Bronchial epithelial cell (primary cell): ENCODE results near the gene HDAC4. TPM values are rescaled to one million over a fixed set of nuclear protein-coding genes. Genes with fewer than 3 reads are reported as not detected.

Source experiments
- DNase-seq: peaks from one replicate; pipeline ENCODE4 v3.0.0-alpha.2; 2010; ENCODE audit warnings: low read depth
- FAIRE-seq: peaks from 2 replicates; lab custom pipeline; 2011; peaks lifted over from hg19 to GRCh38; lab: Jason Lieb, UNC
- H3K27me3 ChIP-seq: 2 replicates; pipeline ENCODE4 v1.5.1; 2011; ENCODE audit warnings: low read length; ENCODE audit not compliant: control insufficient read depth, insufficient read depth
- H3K36me3 ChIP-seq: 2 replicates; pipeline ENCODE4 v1.5.1; 2011; ENCODE audit warnings: low read length; ENCODE audit not compliant: control insufficient read depth, insufficient read depth
- H3K4me3 ChIP-seq: 2 replicates; pipeline ENCODE4 v1.5.1; 2011; ENCODE audit warnings: mild to moderate bottlenecking, low read depth, low read length, control low read depth
- CTCF ChIP-seq: IDR thresholded peaks from 2 replicates; pipeline ENCODE4 v1.5.1; 2011; ENCODE audit warnings: mild to moderate bottlenecking, moderate library complexity, low read length, control low read depth, inconsistent platforms; ENCODE audit not compliant: insufficient read depth, severe bottlenecking
- total RNA-seq: library from RNA; depleted of rRNA; stranded (reverse); fragments of >200 nt; gene quantifications from 2 replicates; pipeline ENCODE4 v1.2.1, GENCODE V29; 2014

HDAC4 gene
- total RNA-seq, 1 donor from 2014 or later = 5.3 TPM

DNA sequence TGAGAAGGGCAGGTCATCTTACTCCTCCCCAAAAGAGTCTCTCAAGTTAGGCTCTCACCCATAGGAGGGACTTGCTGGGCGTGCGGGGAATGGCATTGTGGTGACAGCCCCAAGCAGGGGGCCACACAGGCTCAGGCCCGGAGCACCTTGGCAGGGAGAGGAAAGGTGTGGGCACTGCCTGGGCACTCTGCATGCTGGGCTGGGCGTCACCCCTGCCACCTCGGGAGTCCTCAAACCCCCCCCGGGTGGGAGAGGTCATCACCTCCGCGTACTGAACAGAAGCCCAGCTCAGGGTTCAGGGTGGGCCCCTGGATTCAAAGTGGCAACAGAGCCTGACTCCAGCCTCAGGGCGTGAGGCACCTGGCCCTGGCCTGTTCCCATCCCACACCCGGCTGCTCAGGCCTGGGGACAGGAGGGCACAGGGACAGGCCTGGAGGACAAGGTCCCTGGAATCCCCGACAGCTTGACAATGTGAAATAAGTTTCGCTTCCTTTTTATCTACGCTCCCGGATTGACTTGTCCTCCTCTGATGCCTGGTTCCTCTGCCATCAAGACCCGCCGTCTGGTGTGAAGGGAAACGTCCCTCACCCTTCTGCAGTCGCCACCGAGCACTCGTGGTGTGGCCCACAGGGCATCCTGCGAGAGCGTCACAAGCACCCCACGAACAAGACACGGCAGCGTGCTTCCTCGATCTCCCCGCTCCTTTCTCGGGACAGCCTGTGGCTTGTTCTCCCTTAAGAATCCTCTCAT is 97.8 kb downstream of the HDAC4 start:
- Histone ChIP-seq H3K27me3 (no peaks in the 10 kb centered on the region), H3K36me3 (no peaks in the 10 kb centered on the region), H3K4me3 (no peak overlapping the region)
- DNase-seq (no peak), FAIRE-seq (no peak)
- no peak for TF ChIP-seq CTCF

DNA sequence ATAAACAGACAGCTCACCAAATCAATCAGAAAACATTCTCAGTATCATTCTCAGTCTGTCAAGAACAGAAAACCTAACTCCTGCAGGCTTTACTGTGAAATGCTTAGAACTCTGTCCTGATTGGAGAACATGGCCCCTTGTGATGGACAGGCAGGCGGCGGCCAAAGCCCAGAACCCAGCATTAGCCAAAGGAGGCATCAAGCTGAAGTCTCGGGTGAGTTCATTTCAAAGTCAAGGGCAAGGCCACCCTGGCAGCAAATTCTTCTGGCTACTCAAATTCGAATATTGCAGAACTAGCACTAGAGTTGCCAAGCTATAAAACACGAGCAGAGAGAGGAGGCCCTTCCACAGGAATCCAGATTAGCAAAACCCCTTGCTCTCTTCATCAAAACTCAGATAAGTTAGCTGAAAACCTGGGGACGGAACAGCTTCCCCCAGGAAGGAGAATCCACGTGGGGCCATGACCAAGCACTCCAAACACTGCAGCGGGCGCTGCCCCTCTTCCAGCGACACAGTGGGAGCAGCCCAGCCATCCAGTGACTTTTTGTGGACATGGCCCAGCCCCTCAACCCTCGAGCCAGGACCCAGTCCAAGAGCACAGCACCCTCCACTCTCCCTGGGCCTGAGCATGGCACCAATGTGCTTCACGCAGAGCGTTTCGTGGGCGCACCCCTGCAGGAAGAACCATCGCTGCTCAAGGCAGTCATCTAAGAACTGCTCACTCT is 98.6 kb downstream of the HDAC4 start:
- no peaks in the 10 kb centered on the region for H3K27me3 ChIP-seq
- H3K36me3 ChIP-seq = no peaks in the 10 kb centered on the region
- FAIRE-seq (no peak), DNase-seq (no peak)
- TF ChIP-seq CTCF = no peak
- H3K4me3 ChIP-seq = no peak overlapping the region

GRCh38 chr2:239300871-239301735 is 99.7 kb downstream of the HDAC4 start:
- Histone ChIP-seq H3K4me3 (no peak overlapping the region), H3K27me3 (no peaks in the 10 kb centered on the region), H3K36me3 (no peaks in the 10 kb centered on the region)
- no peak for FAIRE-seq
- DNase-seq = no peak
- TF ChIP-seq CTCF = no peak

GRCh38 chr2:239300242-239300641 is 100.6 kb downstream of the HDAC4 start:
- DNase-seq (no peak), FAIRE-seq (no peak)
- no peaks in the 10 kb centered on the region for H3K27me3 ChIP-seq

More at GRCh38 chr2:239300242-239300641, 100.6 kb downstream of the HDAC4 start:
- Histone ChIP-seq H3K36me3 (no peaks in the 10 kb centered on the region), H3K4me3 (no peak overlapping the region)
- no peak for TF ChIP-seq CTCF
